GM23248 (cell line): ENCODE data around the gene ESCO1. TPM values are rescaled to one million over a fixed set of nuclear protein-coding genes. Genes with fewer than 3 reads are reported as not detected.

Experiments used
- DNase-seq: peaks from one replicate; pipeline ENCODE4 v3.0.0-alpha.2; 2015
- H2AFZ ChIP-seq: fragments of 200-600 bp; sonication (generic); 2 replicates; pipeline ENCODE4 v1.6.1; 2016; ENCODE audit warnings: antibody characterized with exemption
- H3F3A ChIP-seq: fragments of 200-600 bp; sonication (generic); 2 replicates; pipeline ENCODE4 v1.6.1; 2016; ENCODE audit warnings: mild to moderate bottlenecking, antibody characterized with exemption, mixed run types; ENCODE audit not compliant: insufficient read depth
- H3K27ac ChIP-seq: fragments of 200-600 bp; sonication (generic); 2 replicates; pipeline ENCODE4 v1.5.1; 2016; ENCODE audit warnings: mild to moderate bottlenecking
- H3K27me3 ChIP-seq: fragments of 200-600 bp; sonication (generic); replicated peaks from 2 replicates; pipeline ENCODE4 v1.6.1; 2016; ENCODE audit warnings: mild to moderate bottlenecking; ENCODE audit not compliant: insufficient read depth
- H3K36me3 ChIP-seq: fragments of 200-600 bp; sonication (generic); 2 replicates; pipeline ENCODE4 v1.6.1; 2016; ENCODE audit warnings: low read depth, mild to moderate bottlenecking
- H3K4me1 ChIP-seq: fragments of 200-600 bp; sonication (generic); 2 replicates; pipeline ENCODE4 v1.6.1; 2016; ENCODE audit warnings: mild to moderate bottlenecking; ENCODE audit not compliant: insufficient read depth
- H3K4me2 ChIP-seq: fragments of 200-600 bp; sonication (generic); one replicate; pipeline ENCODE4 v1.6.1; 2016; ENCODE audit warnings: mild to moderate bottlenecking; ENCODE audit not compliant: unreplicated experiment
- H3K4me3 ChIP-seq: fragments of 200-600 bp; sonication (generic); 2 replicates; pipeline ENCODE4 v1.5.1; 2016; ENCODE audit warnings: mild to moderate bottlenecking
- H3K79me2 ChIP-seq: fragments of 200-600 bp; sonication (generic); 2 replicates; pipeline ENCODE4 v1.6.1; 2016; ENCODE audit warnings: mild to moderate bottlenecking; ENCODE audit not compliant: insufficient read depth
- H3K9ac ChIP-seq: fragments of 200-600 bp; sonication (generic); 2 replicates; pipeline ENCODE4 v1.6.1; 2016; ENCODE audit warnings: mild to moderate bottlenecking
- H3K9me2 ChIP-seq: fragments of 200-600 bp; sonication (generic); 2 replicates; pipeline ENCODE4 v1.6.1; 2016; ENCODE audit warnings: mixed run types, mild to moderate bottlenecking, moderate library complexity; ENCODE audit not compliant: insufficient read depth
- H3K9me3 ChIP-seq: fragments of 200-600 bp; sonication (generic); one replicate; pipeline ENCODE4 v1.6.1; 2017; ENCODE audit warnings: low read depth
- H4K20me1 ChIP-seq: fragments of 200-600 bp; sonication (generic); 2 replicates; pipeline ENCODE4 v1.6.0; 2016; ENCODE audit not compliant: insufficient read depth
- EZH2 ChIP-seq: fragments of 200-600 bp; sonication (generic); IDR thresholded peaks from 2 replicates; pipeline ENCODE4 v1.6.1; 2018; ENCODE audit warnings: antibody characterized with exemption, mild to moderate bottlenecking; ENCODE audit not compliant: insufficient read depth, poor library complexity, severe bottlenecking
- EZH2phosphoT487 ChIP-seq: fragments of 200-600 bp; sonication (generic); IDR thresholded peaks from 2 replicates; pipeline ENCODE4 v1.6.1; 2018; ENCODE audit warnings: antibody characterized with exemption, moderate library complexity, mild to moderate bottlenecking, low read depth; ENCODE audit not compliant: insufficient read depth
- WGBS, 2 experiments: methylation state at CpG; one replicate each; pipeline ENCODE4 v1.1.6; 2015 to 2017; ENCODE audit warnings: low lambda C conversion rate in 2 of 2, low coverage in 1 of 2; ENCODE audit errors: missing lambda C conversion rate in 2 of 2; 5-methylcytosine and 5-hydroxymethylcytosine counted together
- in situ Hi-C: fragments of 300-500 bp; cut with MboI; formaldehyde crosslinking; loops from 2 replicates; pipeline ENCODE4 v1.15.0; 2020
- polyA plus RNA-seq: library from polyadenylated mRNA; unstranded; fragments of >200 nt; fragmentation: Nextera tagmentation; extraction: Ambion mirVana; gene quantifications from 2 replicates; pipeline ENCODE4 v1.2.1, GENCODE V29; 2016
- total RNA-seq: library from RNA; depleted of rRNA; stranded (reverse); fragments of >200 nt; shearing (Covaris generic); gene quantifications from 2 replicates; pipeline ENCODE4 v1.2.3, GENCODE V29; 2014; rRNA removed

Gene ESCO1
- total and polyA plus RNA-seq, 2 experiments from 2014 or later: 5.7 to 9.5 TPM

DNA sequence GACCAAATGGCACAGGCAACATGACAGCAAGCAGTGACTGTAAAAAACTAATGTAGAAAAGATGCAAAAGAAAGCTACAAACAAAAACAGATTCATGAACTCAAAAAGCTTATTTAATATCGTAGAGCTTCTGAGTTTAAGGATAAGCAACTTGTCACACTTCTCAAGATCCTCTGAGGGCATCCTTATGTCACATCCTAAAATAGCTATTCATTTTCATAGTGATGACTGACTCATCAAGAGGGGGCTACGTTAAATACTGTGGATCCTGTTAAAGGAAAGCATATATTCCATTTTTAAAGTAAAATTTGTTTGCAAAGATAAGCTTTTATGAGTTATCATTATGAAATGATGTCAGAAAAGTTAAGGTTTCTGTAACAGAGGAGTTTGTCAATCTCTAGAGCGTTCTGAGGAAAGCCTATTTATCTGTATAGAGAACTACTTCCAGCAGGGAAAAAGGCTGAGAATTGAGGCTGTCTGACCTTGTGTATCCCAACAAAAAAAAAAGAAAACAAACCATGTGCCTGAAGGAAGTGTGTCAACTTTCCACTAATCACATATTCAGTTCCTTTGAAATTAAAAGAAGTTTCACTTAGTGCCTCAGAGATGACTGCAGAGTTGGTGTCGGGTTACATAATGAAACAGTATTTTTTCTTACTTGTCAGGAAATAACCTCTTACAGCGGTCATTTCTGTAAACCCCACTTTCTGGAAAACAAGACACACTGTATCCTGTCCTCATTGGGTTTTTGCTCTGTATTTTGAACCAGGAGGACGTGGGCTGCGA is 115.5 kb downstream of the ESCO1 start:
- H3K4me1 ChIP-seq: peaks cover 10% of the 10 kb centered on the region
- in situ Hi-C loops: no loop called here
- H3K36me3 ChIP-seq: no peaks in the 10 kb centered on the region
- 0 out of 2 replicates have a peak overlapping the region, but pooled peaks have one; percentile 3 for H2AFZ ChIP-seq
- H3K9me2 ChIP-seq: no peaks in the 10 kb centered on the region
- H3K9ac ChIP-seq: no peak overlapping the region
- H3K79me2 ChIP-seq: no peaks in the 10 kb centered on the region
- no peaks in the 10 kb centered on the region for H4K20me1 ChIP-seq
- peaks cover 3% of the 10 kb centered on the region; the same call in 1 of the 2 replicates for H3F3A ChIP-seq
- peak overlapping the region; percentile 3 for H3K4me2 ChIP-seq
- 73 to 74% methylated on average over 7 of the region's 7 CpGs for WGBS, 2 experiments
- H3K27ac ChIP-seq: no peak overlapping the region
- no peaks in the 10 kb centered on the region for H3K27me3 ChIP-seq
- DNase-seq: peak; percentile 41
- H3K4me3 ChIP-seq: no peak overlapping the region
- TF ChIP-seq EZH2 (no peak), EZH2phosphoT487 (no peak)
- no peaks in the 10 kb centered on the region for H3K9me3 ChIP-seq

DNA sequence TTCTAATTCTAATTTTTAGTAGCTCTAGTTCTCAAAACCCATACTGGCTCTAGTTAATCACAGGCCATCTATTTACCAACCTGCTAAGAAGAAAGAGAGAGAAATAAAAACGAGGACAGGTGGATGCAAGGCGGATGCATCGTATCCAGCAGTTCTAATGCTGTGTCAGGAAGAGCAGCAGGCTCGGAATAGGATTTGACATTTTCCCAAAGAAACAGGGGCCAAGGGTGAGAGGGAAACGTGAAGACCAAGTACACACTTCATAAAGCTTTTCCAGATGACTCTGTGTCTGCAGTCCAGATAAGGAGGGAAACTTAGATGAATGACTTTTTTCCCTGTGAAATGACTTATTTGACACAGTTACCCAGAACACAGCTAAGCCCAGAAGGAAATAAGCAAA is 117.5 kb downstream of the ESCO1 start:
- Histone ChIP-seq H3F3A (peaks cover 3% of the 10 kb centered on the region; the same call in 1 of the 2 replicates), H4K20me1 (no peaks in the 10 kb centered on the region), H3K9ac (no peak overlapping the region), H2AFZ (no peak overlapping the region), H3K27me3 (no peaks in the 10 kb centered on the region), H3K4me2 (no peak overlapping the region), H3K4me3 (no peak overlapping the region), H3K27ac (no peak overlapping the region), H3K4me1 (peaks cover 10% of the 10 kb centered on the region), H3K36me3 (no peaks in the 10 kb centered on the region), H3K79me2 (no peaks in the 10 kb centered on the region), H3K9me2 (no peaks in the 10 kb centered on the region), H3K9me3 (no peaks in the 10 kb centered on the region)
- in situ Hi-C loops: no loop called here
- 66 to 71% methylated on average over 5 of the region's 5 CpGs for WGBS, 2 experiments
- no peak for TF ChIP-seq EZH2
- TF ChIP-seq EZH2phosphoT487: no peak
- DNase-seq: no peak

DNA sequence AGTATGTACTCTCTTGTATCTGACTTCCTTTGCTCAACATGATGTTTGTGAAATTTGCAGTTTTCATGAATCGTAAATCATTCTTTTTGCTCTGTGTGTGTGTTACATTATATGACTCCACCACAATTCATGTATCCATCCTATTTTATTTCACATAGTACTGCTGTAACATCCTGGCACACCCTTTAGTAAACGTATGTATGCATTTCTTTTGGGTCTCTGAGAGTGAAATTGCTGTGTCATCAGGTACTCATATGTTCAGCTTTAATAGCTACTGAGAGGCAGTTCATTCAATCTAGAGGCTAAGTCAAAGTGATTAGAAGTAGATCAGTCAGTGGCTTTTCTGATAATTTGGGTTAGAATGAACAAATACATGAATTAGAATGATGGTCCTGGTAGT is 118.8 kb downstream of the ESCO1 start:
- 87 to 88% methylated on average over 2 of the region's 2 CpGs for WGBS, 2 experiments
- Histone ChIP-seq H3K9ac (no peak overlapping the region), H4K20me1 (no peaks in the 10 kb centered on the region), H3K9me2 (no peaks in the 10 kb centered on the region), H3K4me1 (peaks cover 10% of the 10 kb centered on the region), H2AFZ (no peak overlapping the region), H3K27ac (no peak overlapping the region), H3K79me2 (no peaks in the 10 kb centered on the region), H3K9me3 (no peaks in the 10 kb centered on the region), H3F3A (peaks cover 3% of the 10 kb centered on the region; the same call in 1 of the 2 replicates), H3K4me2 (no peak overlapping the region), H3K4me3 (no peak overlapping the region), H3K36me3 (no peaks in the 10 kb centered on the region), H3K27me3 (no peaks in the 10 kb centered on the region)
- no peak for DNase-seq
- TF ChIP-seq EZH2phosphoT487 (no peak), EZH2 (no peak)
- in situ Hi-C loops: no loop called here

DNA sequence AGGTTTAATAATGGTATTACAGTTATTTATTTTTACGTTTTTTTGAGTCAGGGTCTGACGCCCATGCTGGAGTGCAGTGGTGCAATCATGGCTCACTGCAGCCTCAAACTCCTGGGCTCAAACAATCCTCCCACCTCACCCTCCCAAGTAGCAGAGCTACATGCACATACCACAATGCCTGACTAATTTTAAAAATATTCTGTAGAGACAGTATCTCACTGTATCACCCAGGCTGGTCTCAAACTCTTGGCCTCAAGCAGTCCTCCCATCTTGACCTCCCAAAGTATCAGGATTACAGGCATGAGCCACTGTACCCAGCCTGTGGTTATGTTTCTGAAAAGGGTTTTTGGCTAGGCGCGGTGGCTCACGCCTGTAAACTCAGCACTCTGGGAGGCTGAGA is 120.8 kb downstream of the ESCO1 start:
- H2AFZ ChIP-seq: no peak overlapping the region
- no peak overlapping the region for H3K9ac ChIP-seq
- no peak for TF ChIP-seq EZH2
- in situ Hi-C loops: no loop called here
- H3K79me2 ChIP-seq: no peaks in the 10 kb centered on the region
- WGBS, 2 experiments: 92 to 95% methylated on average over 5 of the region's 5 CpGs
- no peaks in the 10 kb centered on the region for H3K9me3 ChIP-seq
- no peaks in the 10 kb centered on the region for H3K9me2 ChIP-seq
- H3F3A ChIP-seq: peaks cover under 1% of the 10 kb centered on the region; the same call in 1 of the 2 replicates
- H4K20me1 ChIP-seq: no peaks in the 10 kb centered on the region
- no peaks in the 10 kb centered on the region for H3K27me3 ChIP-seq
- H3K4me2 ChIP-seq: no peak overlapping the region
- H3K4me1 ChIP-seq: peaks cover 2% of the 10 kb centered on the region
- DNase-seq: no peak
- H3K27ac ChIP-seq: no peak overlapping the region
- no peaks in the 10 kb centered on the region for H3K36me3 ChIP-seq
- H3K4me3 ChIP-seq: no peak overlapping the region

Other genes starting within 250 kb of the ESCO1 start
- gene SNRPD1, start 11.6 kb upstream of the ESCO1 start, total RNA-seq: 8.9 and 16.2 TPM in 2 replicates
- gene SNRPD1, start 11.6 kb upstream of the ESCO1 start, polyA plus RNA-seq: 159 and 162 TPM in 2 replicates
- gene ABHD3, start 104.1 kb upstream of the ESCO1 start, total RNA-seq: 2.3 and 3.4 TPM in 2 replicates
- 3.6 and 4.6 TPM in 2 replicates for gene ABHD3, start 104.1 kb upstream of the ESCO1 start, polyA plus RNA-seq
- gene MIB1, start 140.1 kb upstream of the ESCO1 start, total RNA-seq: 39.0 and 45.1 TPM in 2 replicates
- 5.1 TPM in 2 replicates for gene MIB1, start 140.1 kb upstream of the ESCO1 start, polyA plus RNA-seq